ENCODE data around the gene DMAC1.

DNA sequence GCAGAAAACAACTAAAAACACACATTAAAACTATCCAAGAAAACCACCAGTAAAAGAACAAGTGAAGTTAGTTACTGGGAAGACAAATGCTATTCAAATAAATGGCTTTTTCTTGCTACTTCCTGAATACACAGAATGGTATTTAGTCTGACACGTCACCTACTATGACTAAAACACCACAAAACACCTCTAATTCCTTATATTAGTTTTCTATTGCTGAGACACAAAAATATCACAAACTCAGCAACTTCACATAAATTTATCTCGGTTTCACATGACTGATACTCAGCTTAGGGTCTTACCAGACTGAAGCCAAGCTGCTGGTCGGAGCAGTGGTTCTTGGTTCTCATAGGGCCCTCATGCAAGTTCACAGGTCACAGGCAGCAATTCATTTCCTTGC lies 5.4 kb downstream of the DMAC1 start:
- TF ChIP-seq, protein P1, sequence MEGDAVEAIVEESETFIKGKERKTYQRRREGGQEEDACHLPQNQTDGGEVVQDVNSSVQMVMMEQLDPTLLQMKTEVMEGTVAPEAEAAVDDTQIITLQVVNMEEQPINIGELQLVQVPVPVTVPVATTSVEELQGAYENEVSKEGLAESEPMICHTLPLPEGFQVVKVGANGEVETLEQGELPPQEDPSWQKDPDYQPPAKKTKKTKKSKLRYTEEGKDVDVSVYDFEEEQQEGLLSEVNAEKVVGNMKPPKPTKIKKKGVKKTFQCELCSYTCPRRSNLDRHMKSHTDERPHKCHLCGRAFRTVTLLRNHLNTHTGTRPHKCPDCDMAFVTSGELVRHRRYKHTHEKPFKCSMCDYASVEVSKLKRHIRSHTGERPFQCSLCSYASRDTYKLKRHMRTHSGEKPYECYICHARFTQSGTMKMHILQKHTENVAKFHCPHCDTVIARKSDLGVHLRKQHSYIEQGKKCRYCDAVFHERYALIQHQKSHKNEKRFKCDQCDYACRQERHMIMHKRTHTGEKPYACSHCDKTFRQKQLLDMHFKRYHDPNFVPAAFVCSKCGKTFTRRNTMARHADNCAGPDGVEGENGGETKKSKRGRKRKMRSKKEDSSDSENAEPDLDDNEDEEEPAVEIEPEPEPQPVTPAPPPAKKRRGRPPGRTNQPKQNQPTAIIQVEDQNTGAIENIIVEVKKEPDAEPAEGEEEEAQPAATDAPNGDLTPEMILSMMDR (IDR thresholded peaks at IDR 0.05), result no peak
- no peak for TF ChIP-seq POLR2AphosphoS5 (IDR thresholded peaks at IDR 0.05)
